ENCODE results near the gene ZRANB1.

The ZRANB1 gene

DNA sequence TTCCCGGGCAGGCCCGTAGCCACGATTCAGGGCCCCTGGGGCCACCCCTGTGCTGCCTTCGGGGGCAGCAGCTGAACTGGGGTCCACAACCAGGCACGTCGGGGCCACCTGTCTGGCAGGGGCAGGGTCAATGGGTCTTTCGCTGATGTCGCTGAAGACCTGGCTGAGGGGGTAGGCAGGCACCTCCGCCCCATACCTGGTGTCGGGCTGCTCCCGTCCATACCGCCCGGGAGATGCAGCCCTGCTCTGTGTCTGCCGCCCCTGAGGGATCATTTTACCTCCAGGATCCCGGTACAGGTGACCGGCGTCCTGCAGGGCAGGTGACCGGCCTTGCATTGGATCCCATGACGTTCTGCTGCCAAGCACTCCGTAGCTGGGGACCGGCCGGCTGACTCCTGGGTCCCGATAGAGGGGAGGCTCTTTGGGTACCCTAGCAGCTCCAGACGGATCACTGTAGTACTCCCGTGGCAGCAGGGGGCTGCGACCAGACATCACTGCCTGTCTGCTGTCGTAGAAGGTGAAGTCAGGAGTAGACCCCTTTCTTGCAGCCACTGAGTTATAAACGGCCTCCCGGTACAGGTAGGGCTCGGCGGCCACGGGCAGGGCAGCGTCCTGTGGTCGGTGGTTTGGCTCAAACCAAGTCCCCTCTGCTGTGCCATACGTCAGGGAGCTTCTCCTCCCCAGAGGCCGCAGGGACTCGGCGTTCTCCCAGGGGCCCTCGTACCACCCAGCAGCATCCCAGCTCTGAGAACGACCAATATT, 85.2 kb downstream of the ZRANB1 start:
- Histone ChIP-seq H3K9ac (ENCODE audit: low read length) (no peak overlapping the region), H3K27ac (ENCODE audit: low read depth, low read length) (no peak overlapping the region), H3K9me3 (ENCODE audit: low read length) (no peaks in the 10 kb centered on the region), H3K27me3 (ENCODE audit: control insufficient read depth in 1 of 2, insufficient read depth in 2 of 2, low read length in 2 of 2) (no peaks in the 10 kb centered on the region), H3K4me3 (ENCODE audit: low read depth in 1 of 2, low read length in 2 of 2) (no peak overlapping the region), H3K36me3 (ENCODE audit: insufficient read depth, low read length) (no peaks in the 10 kb centered on the region), H3K4me1 (ENCODE audit: insufficient read depth, low read length) (peaks cover 33% of the 10 kb centered on the region)

DNA sequence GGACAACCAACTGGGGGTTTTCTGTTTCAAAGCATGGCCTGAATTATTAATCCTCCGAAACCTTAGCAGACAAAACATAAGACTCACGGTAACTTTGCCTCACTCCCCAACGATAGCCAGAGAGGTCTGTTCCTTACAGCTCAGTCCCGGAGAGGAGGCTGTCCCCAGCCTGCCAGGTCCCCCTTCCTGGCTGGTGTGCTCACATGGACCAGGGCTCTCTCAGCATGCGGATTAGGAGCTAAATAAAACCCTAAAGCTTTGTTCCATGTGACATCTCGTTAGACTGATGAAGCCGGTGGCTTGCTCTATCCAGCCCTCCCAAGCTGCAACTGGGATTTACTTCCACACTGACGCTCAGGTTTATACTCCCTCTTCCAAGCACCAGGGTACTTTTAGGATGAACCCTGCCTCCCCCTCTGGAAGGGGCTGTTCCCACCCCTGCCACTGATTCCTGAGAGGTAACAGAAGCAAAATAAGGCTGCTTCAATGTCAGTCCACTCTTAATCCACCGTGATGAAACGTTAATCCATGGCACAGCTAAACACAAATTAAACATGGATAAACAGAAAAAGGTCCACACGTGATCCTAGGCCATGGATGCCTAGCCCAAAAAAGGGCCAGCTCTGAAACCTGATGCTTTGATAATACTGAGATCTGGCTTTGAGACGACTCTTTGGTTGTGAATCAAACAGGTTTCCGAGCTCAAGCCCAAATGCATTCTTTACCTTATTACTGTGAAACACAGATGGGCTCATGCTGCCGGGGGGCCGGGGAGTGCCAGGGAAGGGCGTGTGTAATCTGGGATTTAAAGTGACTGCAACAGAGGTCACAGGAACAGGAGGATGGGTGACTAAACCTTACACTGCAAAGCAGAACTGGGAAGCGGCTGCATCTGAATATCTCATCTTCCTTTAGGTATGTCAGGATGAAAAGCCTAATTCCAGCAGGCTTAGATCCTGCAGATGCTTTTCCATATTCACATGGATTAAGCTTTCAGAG, 86.2 kb downstream of the ZRANB1 start:
- no peaks in the 10 kb centered on the region for H3K36me3 ChIP-seq (ENCODE audit: insufficient read depth, low read length)
- no peak overlapping the region for H3K9ac ChIP-seq (ENCODE audit: low read length)
- H3K9me3 ChIP-seq (ENCODE audit: low read length) = no peaks in the 10 kb centered on the region
- no peaks in the 10 kb centered on the region for H3K27me3 ChIP-seq (ENCODE audit: control insufficient read depth in 1 of 2, insufficient read depth in 2 of 2, low read length in 2 of 2)
- H3K4me3 ChIP-seq (ENCODE audit: low read depth in 1 of 2, low read length in 2 of 2) = no peak overlapping the region
- peaks cover 33% of the 10 kb centered on the region for H3K4me1 ChIP-seq (ENCODE audit: insufficient read depth, low read length)
- H3K27ac ChIP-seq (ENCODE audit: low read depth, low read length) = peak overlapping the region; percentile 26

DNA sequence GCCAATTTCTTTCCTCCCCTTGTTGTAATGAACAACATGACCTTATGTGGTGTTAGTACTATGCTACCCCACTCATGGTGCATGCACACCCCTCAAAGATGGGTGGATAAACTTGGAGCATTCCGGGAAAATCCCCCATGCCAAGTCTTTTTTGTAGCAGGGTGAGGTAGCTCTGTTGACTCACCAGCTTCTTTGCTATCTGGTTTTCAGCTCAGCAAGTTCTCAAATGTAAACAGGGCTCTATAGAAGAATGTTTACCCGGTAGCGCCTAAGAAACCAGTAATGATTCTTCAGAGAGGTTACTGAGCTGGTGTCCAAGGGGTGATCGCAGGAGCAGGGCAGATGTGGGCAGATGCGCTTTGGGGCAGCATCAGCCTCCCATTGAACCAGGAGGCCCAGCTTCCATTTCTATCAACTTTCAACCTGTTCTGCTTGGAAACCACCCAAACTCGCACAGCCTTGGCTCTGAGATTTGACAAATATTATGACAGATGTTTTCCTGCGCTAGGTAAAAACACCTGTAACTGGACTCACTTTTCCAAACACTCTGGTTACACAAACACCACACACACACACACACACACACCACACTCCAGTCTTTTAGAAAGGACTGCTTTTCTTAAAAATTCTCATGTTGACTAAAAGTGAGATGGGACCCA, 87.8 kb downstream of the ZRANB1 start:
- Histone ChIP-seq H3K27ac (ENCODE audit: low read depth, low read length) (no peak overlapping the region), H3K9me3 (ENCODE audit: low read length) (no peaks in the 10 kb centered on the region), H3K36me3 (ENCODE audit: insufficient read depth, low read length) (no peaks in the 10 kb centered on the region), H3K27me3 (ENCODE audit: control insufficient read depth in 1 of 2, insufficient read depth in 2 of 2, low read length in 2 of 2) (no peaks in the 10 kb centered on the region), H3K9ac (ENCODE audit: low read length) (no peak overlapping the region), H3K4me1 (ENCODE audit: insufficient read depth, low read length) (peaks cover 19% of the 10 kb centered on the region), H3K4me3 (ENCODE audit: low read depth in 1 of 2, low read length in 2 of 2) (no peak overlapping the region)

GRCh38 chr10:125030567-125031197, 88.8 kb downstream of the ZRANB1 start:
- Histone ChIP-seq H3K9ac (ENCODE audit: low read length) (no peak overlapping the region), H3K4me1 (ENCODE audit: insufficient read depth, low read length) (peaks cover 26% of the 10 kb centered on the region), H3K27me3 (ENCODE audit: control insufficient read depth in 1 of 2, insufficient read depth in 2 of 2, low read length in 2 of 2) (no peaks in the 10 kb centered on the region), H3K36me3 (ENCODE audit: insufficient read depth, low read length) (no peaks in the 10 kb centered on the region), H3K27ac (ENCODE audit: low read depth, low read length) (no peak overlapping the region), H3K9me3 (ENCODE audit: low read length) (no peaks in the 10 kb centered on the region), H3K4me3 (ENCODE audit: low read depth in 1 of 2, low read length in 2 of 2) (no peak overlapping the region)

DNA sequence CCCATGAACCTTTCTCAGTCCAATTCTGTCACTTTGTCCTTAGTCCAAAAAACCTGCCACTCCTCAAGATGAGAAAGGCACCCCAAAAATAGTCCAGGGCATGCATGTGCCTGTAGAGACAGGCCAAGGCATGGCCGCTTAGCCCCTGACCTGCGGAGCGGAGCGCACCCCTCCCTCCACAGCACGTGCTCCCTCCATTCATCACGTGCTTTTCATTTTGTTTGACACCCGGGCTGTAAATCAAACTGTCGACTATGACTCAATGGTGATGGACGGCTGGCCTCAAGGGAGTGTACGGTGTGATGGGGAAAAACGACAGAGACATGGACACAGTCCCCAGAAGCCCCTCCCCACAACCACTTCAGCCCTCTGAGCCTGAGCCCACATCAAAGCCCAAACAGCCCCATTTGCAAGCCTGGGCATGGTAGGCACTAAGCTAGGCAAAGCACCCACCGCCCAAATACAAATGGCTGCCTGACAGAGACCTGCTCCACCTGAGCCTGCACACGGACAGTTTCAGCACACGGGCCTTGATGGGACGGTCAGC, 90.6 kb downstream of the ZRANB1 start:
- H3K4me1 ChIP-seq (ENCODE audit: insufficient read depth, low read length) = peaks cover 33% of the 10 kb centered on the region
- H3K27ac ChIP-seq (ENCODE audit: low read depth, low read length) = no peak overlapping the region
- no peaks in the 10 kb centered on the region for H3K27me3 ChIP-seq (ENCODE audit: control insufficient read depth in 1 of 2, insufficient read depth in 2 of 2, low read length in 2 of 2)
- H3K36me3 ChIP-seq (ENCODE audit: insufficient read depth, low read length) = no peaks in the 10 kb centered on the region
- no peak overlapping the region for H3K9ac ChIP-seq (ENCODE audit: low read length)
- H3K4me3 ChIP-seq (ENCODE audit: low read depth in 1 of 2, low read length in 2 of 2) = no peak overlapping the region
- H3K9me3 ChIP-seq (ENCODE audit: low read length) = no peaks in the 10 kb centered on the region

GRCh38 chr10:125033146-125033924, 91.4 kb downstream of the ZRANB1 start:
- H3K27me3 ChIP-seq (ENCODE audit: control insufficient read depth in 1 of 2, insufficient read depth in 2 of 2, low read length in 2 of 2) = no peaks in the 10 kb centered on the region
- H3K9ac ChIP-seq (ENCODE audit: low read length) = no peak overlapping the region
- no peaks in the 10 kb centered on the region for H3K36me3 ChIP-seq (ENCODE audit: insufficient read depth, low read length)
- no peak overlapping the region for H3K27ac ChIP-seq (ENCODE audit: low read depth, low read length)
- no peaks in the 10 kb centered on the region for H3K9me3 ChIP-seq (ENCODE audit: low read length)
- no peak overlapping the region for H3K4me3 ChIP-seq (ENCODE audit: low read depth in 1 of 2, low read length in 2 of 2)
- peaks cover 33% of the 10 kb centered on the region for H3K4me1 ChIP-seq (ENCODE audit: insufficient read depth, low read length)

DNA sequence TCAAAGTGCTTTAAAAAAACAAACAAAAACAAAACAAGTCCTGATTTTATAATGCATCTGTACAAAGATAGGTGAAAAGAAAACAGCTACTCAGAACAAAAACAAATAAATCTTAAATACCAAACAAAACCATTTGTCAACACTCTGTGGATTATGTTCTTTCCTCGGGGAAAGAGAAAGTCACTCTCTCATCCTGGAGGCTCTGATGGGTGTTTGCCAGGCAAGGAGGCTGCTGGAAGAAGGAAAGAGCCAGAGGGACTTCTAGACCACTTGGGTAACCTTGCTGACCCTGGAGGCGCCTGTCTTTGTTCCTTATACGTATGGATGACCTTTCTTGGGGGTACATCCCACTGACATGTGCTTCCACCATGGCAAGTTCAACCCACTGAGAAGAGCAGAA, 92.8 kb downstream of the ZRANB1 start:
- peaks cover 43% of the 10 kb centered on the region for H3K4me1 ChIP-seq (ENCODE audit: insufficient read depth, low read length)
- H3K9me3 ChIP-seq (ENCODE audit: low read length) = no peaks in the 10 kb centered on the region
- H3K9ac ChIP-seq (ENCODE audit: low read length) = no peak overlapping the region
- no peak overlapping the region for H3K4me3 ChIP-seq (ENCODE audit: low read depth in 1 of 2, low read length in 2 of 2)
- no peaks in the 10 kb centered on the region for H3K27me3 ChIP-seq (ENCODE audit: control insufficient read depth in 1 of 2, insufficient read depth in 2 of 2, low read length in 2 of 2)
- no peaks in the 10 kb centered on the region for H3K36me3 ChIP-seq (ENCODE audit: insufficient read depth, low read length)
- H3K27ac ChIP-seq (ENCODE audit: low read depth, low read length) = no peak overlapping the region

GRCh38 chr10:125035136-125035535, 93.2 kb downstream of the ZRANB1 start:
- Histone ChIP-seq H3K27me3 (ENCODE audit: control insufficient read depth in 1 of 2, insufficient read depth in 2 of 2, low read length in 2 of 2) (no peaks in the 10 kb centered on the region), H3K27ac (ENCODE audit: low read depth, low read length) (no peak overlapping the region), H3K36me3 (ENCODE audit: insufficient read depth, low read length) (no peaks in the 10 kb centered on the region), H3K9me3 (ENCODE audit: low read length) (no peaks in the 10 kb centered on the region), H3K4me1 (ENCODE audit: insufficient read depth, low read length) (peaks cover 40% of the 10 kb centered on the region), H3K9ac (ENCODE audit: low read length) (no peak overlapping the region), H3K4me3 (ENCODE audit: low read depth in 1 of 2, low read length in 2 of 2) (no peak overlapping the region)

DNA sequence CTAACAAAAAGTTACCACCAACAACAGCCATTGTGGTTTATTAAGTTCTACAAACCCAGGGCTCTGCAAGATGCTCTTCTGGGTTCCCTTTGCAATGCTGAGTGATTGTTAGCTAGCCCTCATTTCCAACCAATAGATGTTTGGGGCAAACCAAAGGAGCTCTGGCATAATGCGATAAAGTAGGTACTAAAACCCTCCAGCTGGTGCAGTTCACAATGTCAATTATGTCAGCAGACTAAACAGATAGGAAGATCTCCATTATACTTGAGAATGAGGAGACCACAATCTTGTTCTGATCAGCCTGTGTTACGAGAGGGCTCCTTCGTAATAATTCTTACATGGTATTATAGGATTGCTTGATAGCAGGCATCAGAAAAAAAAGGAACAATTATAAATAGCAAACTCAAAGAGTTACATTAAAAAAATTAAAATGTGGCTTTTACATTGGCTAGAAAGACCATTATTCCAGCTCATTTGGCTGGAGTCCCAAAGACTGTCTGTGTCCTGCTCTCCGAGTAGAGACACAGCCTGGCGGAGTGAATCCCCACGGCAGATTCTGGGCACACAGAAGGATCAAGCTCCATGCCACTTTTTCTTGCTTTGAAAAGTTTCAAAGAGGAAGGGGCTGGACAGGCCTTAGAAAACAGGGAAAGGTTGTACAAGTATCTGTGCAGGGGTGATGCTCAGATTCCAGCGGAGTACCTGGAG, 93.8 kb downstream of the ZRANB1 start:
- Histone ChIP-seq H3K4me1 (ENCODE audit: insufficient read depth, low read length) (peaks cover 34% of the 10 kb centered on the region), H3K27ac (ENCODE audit: low read depth, low read length) (no peak overlapping the region), H3K9ac (ENCODE audit: low read length) (no peak overlapping the region), H3K4me3 (ENCODE audit: low read depth in 1 of 2, low read length in 2 of 2) (no peak overlapping the region), H3K36me3 (ENCODE audit: insufficient read depth, low read length) (no peaks in the 10 kb centered on the region), H3K9me3 (ENCODE audit: low read length) (no peaks in the 10 kb centered on the region), H3K27me3 (ENCODE audit: control insufficient read depth in 1 of 2, insufficient read depth in 2 of 2, low read length in 2 of 2) (no peaks in the 10 kb centered on the region)
